HG03378 (cell line): ENCODE data around the gene TMOD4.

Experiments
- ATAC-seq: cut with Tn5 transposase; IDR thresholded peaks from one replicate; pipeline ENCODE4 v1.9.1; 2021; ENCODE audit warnings: mild to moderate bottlenecking, moderate library complexity; ENCODE audit not compliant: unreplicated experiment

TMOD4 gene

DNA sequence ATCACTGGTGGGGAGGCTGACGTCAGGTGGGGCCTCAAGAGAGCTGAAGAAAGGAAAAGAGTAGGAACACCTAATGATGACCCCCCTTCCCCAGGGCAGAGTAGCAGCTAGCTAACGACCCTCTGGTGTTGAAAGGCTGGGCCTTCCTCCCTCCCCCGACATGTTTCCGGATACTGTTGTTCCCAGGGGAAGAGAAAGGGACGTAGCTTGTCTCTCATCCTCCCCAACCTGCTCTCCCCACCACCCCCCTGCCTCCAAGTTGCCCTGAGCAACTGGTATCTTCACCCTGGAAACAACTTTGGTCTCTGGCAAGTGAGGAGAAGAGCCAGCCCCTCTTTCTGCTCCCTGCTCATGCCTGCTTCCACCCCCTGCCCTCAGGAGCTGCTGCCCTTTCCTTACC, 31.8 kb downstream of the TMOD4 start:
- ATAC-seq: no peak

DNA sequence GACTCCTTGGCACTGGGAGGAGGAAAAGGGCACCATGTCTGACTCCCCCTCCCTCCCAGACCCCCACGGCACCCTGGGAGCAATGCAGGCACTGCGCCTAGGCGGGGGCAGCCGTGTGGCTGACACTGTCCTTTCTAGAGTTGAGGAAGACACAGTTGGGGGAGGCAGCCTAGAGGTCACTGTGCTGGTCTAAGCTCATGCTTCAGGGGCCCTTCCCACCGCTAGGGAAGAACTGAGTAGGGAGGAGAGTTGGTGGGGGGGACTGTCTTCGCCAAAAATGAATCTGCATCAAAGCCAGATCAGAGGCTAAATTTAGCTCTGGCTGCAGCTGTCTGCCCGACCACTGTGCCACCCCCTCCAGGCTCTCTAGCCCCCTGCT, 32.7 kb downstream of the TMOD4 start:
- no peak for ATAC-seq

DNA sequence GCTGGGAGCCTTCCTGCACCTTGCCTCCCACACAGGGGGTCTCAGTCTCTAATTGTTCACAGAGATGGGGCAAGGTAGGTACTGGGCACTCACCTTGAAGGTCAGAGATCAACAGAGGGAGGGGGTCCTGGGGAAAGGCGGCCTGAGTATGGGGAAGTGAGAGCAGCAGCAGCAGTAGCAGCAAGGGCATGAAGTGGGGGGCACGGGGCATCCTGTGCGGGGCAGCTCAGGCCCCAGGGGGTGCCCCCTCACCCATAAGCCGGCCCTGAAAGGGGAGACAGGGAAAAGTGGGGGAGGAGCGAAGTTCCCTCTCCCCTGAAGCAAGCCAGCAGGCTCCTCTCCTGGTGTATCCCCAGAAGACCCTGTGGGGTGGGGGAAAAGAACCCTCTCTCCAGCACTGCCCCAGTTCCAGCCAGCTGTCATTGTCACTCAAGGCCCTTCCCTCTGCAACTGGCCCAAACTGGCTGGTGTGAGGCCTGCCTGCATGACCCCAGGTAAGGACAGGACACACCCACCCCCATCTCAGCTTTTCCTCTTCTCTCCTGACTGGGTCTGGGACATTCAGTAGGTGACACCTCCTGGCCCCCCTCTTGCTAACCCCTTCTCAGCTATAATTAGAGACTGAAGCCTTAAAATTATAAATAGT, 33.2 kb downstream of the TMOD4 start:
- no peak for ATAC-seq

GRCh38 chr1:151137789-151138188, 38.0 kb downstream of the TMOD4 start:
- ATAC-seq: no peak

GRCh38 chr1:151135433-151136385, 40.1 kb downstream of the TMOD4 start:
- no peak for ATAC-seq

DNA sequence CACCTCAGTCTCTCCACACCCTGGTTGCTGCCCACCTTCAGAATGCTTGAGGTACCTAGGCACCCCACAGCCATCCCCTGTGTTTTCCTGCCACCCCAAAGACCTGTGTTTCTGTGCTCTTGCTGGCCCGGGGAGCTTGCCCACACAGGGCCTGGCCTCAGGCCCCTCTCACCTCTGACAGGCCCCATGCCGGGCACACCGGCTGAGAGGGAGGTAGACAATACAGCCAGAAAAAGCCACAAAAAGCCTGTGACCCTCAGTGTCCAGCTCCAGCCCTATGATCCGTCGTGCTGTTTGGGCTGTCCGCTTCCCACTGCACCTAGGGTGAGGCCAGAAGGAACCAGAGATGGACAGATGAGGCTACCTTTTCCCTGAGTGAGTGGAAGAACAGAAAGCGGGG, 40.8 kb downstream of the TMOD4 start:
- no peak for ATAC-seq

DNA sequence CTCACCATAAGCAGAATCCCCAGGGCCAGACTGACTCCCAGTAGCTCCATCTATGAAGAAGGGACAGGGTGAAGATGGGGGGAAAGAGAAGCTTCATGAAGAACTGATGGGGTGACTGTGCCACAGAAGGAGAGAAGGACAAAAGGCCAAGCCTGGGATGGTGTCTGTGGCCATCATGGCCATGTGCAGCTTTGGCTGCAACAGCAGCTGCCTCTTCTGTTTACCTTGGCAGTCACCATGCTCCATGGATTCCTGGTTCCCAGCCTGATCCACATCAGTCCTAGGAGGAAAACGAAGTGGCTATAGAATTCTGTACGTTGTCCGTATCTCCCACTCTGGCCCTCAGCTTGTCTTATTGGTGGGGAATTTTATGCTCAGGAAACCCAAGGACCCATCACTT, 41.4 kb downstream of the TMOD4 start:
- ATAC-seq: no peak

- ATAC-seq: no peak
Measured at GRCh38 chr1:151133018-151133806, 42.6 kb downstream of the TMOD4 start.

DNA sequence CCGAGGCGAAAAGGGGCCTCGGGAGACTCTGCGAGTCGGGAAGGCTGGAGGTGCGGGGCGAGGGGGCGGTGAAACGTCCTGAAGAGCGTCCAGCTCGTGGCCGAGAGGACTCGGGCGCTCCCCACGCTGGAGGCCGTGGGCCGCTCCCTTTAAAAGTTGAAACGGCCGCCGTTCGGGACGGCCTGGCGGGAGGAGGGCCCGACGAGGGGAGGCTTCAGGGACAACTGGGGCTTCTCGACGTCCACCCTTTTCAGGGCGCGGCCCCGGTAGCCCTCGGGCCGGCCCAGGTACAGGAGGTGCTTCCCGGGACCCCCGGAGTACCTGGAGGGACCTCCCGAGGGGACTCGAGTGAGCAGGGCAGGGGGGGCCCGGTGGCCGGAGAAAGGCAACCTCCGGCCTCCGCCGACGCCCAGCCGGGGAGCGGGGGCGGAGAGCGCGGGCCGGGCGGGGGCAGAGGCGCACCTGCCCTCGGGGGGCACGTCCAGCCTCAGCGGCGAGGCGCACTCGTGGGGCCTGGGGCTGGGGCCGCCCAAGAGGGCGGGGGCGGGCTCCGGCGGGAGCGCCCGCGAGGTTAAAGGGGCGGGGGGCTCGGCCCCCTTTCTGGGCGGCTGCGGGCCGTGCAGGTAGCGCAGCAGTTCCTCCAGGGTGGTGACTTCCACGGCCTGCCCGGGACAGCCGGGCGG, 43.3 kb downstream of the TMOD4 start:
- no peak for ATAC-seq

- no peak for ATAC-seq
Measured at GRCh38 chr1:151131701-151132334, 44.0 kb downstream of the TMOD4 start.

- ATAC-seq: no peak
Measured at GRCh38 chr1:151130987-151131586, 44.7 kb downstream of the TMOD4 start.

DNA sequence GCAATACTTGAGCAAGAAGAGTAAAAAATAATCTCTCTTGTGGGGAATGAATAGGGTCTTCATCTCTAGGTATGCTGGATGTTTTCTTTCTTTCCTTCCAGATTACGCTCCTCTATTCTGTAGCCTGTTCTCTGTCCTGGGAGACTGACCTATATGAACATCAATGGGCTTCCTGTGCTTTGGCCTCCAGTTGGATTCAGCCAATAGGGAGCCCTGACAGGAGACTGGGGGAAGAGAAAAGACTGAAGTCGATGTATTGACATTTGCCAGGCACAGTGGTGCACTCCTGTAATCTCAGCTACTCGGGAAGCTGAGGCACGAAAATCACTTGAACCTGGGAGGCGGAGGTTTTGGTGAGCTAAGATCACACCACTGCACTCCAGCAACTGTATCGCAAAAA, 47.0 kb downstream of the TMOD4 start:
- no peak for ATAC-seq

DNA sequence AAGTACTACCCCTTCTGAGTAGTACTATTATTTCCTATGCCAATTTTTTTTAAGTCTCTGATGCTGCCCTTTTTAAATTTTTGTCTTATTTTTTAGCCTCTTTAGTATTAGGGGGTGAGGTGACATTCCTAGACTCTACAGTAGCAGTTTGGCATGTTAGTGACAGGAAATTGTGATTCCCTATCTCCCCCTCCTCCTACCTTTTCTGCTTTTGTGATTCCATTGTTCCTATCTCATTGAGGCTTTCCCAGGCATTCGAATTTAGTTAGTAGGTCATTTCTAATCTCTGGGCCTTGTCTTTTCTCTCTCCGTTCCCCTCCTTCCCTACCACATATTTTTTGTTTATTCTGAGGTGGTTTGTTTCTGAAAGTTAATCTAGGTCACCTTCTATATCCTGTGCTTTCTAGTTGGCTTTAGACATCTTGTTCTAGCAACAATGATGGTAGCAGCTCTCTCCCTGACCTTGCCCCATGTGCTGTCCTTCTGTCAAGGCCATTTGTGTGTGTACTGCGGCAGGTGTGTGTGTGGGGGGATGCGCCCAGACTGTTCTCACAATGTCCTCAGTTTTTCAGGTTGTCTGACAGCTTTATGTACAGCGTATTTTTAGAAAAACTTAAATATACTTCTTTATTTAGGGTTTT, 50.9 kb downstream of the TMOD4 start:
- no peak for ATAC-seq
